H9 (cell line): ENCODE measurements around the gene COMMD9. TPM values are rescaled to one million over a fixed set of nuclear protein-coding genes. Genes with fewer than 3 reads are reported as not detected.

Source experiments
- DNase-seq: peaks from one replicate; pipeline ENCODE4 v3.0.0-alpha.2; 2017
- H2AFZ ChIP-seq: one replicate; pipeline ENCODE4 v1.6.1; 2013; ENCODE audit warnings: mild to moderate bottlenecking, low read length, control low read depth, moderate library complexity
- H2AK5ac ChIP-seq: 2 replicates; pipeline ENCODE4 v1.6.1; 2013; ENCODE audit warnings: low read length, control low read depth, mixed read lengths; ENCODE audit not compliant: insufficient read length
- H2BK120ac ChIP-seq: one replicate; pipeline ENCODE4 v1.6.1; 2013; ENCODE audit warnings: low read depth, mild to moderate bottlenecking, low read length, control low read depth, inconsistent platforms; ENCODE audit not compliant: poor library complexity, severe bottlenecking
- H2BK12ac ChIP-seq: 2 replicates; pipeline ENCODE4 v1.6.1; 2013; ENCODE audit warnings: low read length, control low read depth, mixed read lengths, low read depth; ENCODE audit not compliant: insufficient read length
- H2BK15ac ChIP-seq: 2 replicates; pipeline ENCODE4 v1.6.1; 2013; ENCODE audit warnings: low read depth, low read length, control low read depth
- H2BK20ac ChIP-seq: one replicate; pipeline ENCODE4 v1.6.1; 2013; ENCODE audit warnings: low read depth, mild to moderate bottlenecking, low read length, control low read depth, inconsistent platforms; ENCODE audit not compliant: poor library complexity, severe bottlenecking
- H2BK5ac ChIP-seq: 2 replicates; pipeline ENCODE4 v1.6.1; 2013; ENCODE audit warnings: low read length, control low read depth, mixed read lengths; ENCODE audit not compliant: insufficient read length
- H3K14ac ChIP-seq: 2 replicates; pipeline ENCODE4 v1.6.1; 2013; ENCODE audit warnings: low read length, control low read depth; ENCODE audit not compliant: insufficient read depth
- H3K18ac ChIP-seq: 2 replicates; pipeline ENCODE4 v1.6.1; 2013; ENCODE audit warnings: low read depth, mild to moderate bottlenecking, mixed read lengths, low read length, control low read depth; ENCODE audit not compliant: insufficient read length
- H3K23ac ChIP-seq: 2 replicates; pipeline ENCODE4 v1.6.1; 2013; ENCODE audit warnings: low read length, control low read depth, mixed read lengths, low read depth; ENCODE audit not compliant: insufficient read length
- H3K23me2 ChIP-seq: 2 replicates; pipeline ENCODE4 v1.6.1; 2013; ENCODE audit warnings: low read depth, mild to moderate bottlenecking, mixed read lengths, low read length, control low read depth; ENCODE audit not compliant: insufficient read length, poor library complexity, severe bottlenecking
- H3K27ac ChIP-seq: 2 replicates; pipeline ENCODE4 v1.5.1; 2013; ENCODE audit warnings: low read length, control low read depth, mixed read lengths, low read depth; ENCODE audit not compliant: insufficient read length
- H3K27me3 ChIP-seq: 2 replicates; pipeline ENCODE4 v1.6.1; 2013; ENCODE audit warnings: low read length, control low read depth, inconsistent platforms; ENCODE audit not compliant: insufficient read depth
- H3K4ac ChIP-seq: 2 replicates; pipeline ENCODE4 v1.6.1; 2013; ENCODE audit warnings: low read depth, mild to moderate bottlenecking, control low read depth, inconsistent platforms, low read length, moderate library complexity
- H3K4me1 ChIP-seq: 2 replicates; pipeline ENCODE4 v1.6.1; 2013; ENCODE audit warnings: low read length, control low read depth, inconsistent platforms; ENCODE audit not compliant: insufficient read depth
- H3K4me2 ChIP-seq: 2 replicates; pipeline ENCODE4 v1.6.1; 2013; ENCODE audit warnings: low read length, control low read depth, mixed read lengths; ENCODE audit not compliant: insufficient read length, insufficient read depth
- H3K56ac ChIP-seq: 2 replicates; pipeline ENCODE4 v1.6.1; 2013; ENCODE audit warnings: low read depth, mild to moderate bottlenecking, mixed read lengths, low read length, control low read depth; ENCODE audit not compliant: insufficient read length
- H3K79me1 ChIP-seq: 2 replicates; pipeline ENCODE4 v1.6.1; 2013; ENCODE audit warnings: low read depth, mild to moderate bottlenecking, moderate library complexity, low read length, control low read depth, inconsistent platforms; ENCODE audit not compliant: insufficient read depth, poor library complexity, severe bottlenecking
- H3K79me2 ChIP-seq: 2 replicates; pipeline ENCODE4 v1.6.1; 2013; ENCODE audit warnings: low read length, control low read depth, inconsistent platforms; ENCODE audit not compliant: insufficient read depth
- H3K9ac ChIP-seq: 2 replicates; pipeline ENCODE4 v1.6.1; 2013; ENCODE audit warnings: low read length, control low read depth, mixed read lengths; ENCODE audit not compliant: insufficient read length; ENCODE audit errors: extremely low read depth
- H3K9me3 ChIP-seq: one replicate; pipeline ENCODE4 v1.6.1; 2013; ENCODE audit warnings: low read depth, low read length, inconsistent platforms; ENCODE audit not compliant: control insufficient read depth
- H3T11ph ChIP-seq: one replicate; pipeline ENCODE4 v1.6.1; 2013; ENCODE audit warnings: mild to moderate bottlenecking, low read length, control low read depth, inconsistent platforms
- H4K20me1 ChIP-seq: one replicate; pipeline ENCODE4 v1.6.1; 2013; ENCODE audit not compliant: control insufficient read depth, insufficient read length, insufficient read depth
- H4K5ac ChIP-seq: 2 replicates; pipeline ENCODE4 v1.6.1; 2013; ENCODE audit warnings: low read depth, mild to moderate bottlenecking, mixed read lengths, low read length, control low read depth; ENCODE audit not compliant: insufficient read length
- H4K8ac ChIP-seq: replicated peaks from 2 replicates; pipeline ENCODE4 v1.6.1; 2013; ENCODE audit warnings: low read length, control low read depth, mixed read lengths, low read depth; ENCODE audit not compliant: insufficient read length
- H4K91ac ChIP-seq: 2 replicates; pipeline ENCODE4 v1.6.1; 2013; ENCODE audit warnings: low read depth, mild to moderate bottlenecking, moderate library complexity, mixed read lengths, low read length, control low read depth; ENCODE audit not compliant: insufficient read length
- H3K27ac Mint-ChIP-seq, 3 experiments: 2 replicates in 2 of 3; 3 replicates in 1 of 3; pipeline ENCODE4 v1.8.0; 2020 to 2021; ENCODE audit warnings: mixed read lengths in 3 of 3, mild to moderate bottlenecking in 1 of 3, moderate library complexity in 1 of 3
- H3K27me3 Mint-ChIP-seq: 2 replicates; pipeline ENCODE4 v1.8.0; 2021; ENCODE audit warnings: low read depth, mild to moderate bottlenecking, moderate library complexity, mixed read lengths
- H3K36me3 Mint-ChIP-seq, 3 experiments: 2 replicates in 2 of 3; 3 replicates in 1 of 3; pipeline ENCODE4 v1.8.0; 2020 to 2021; ENCODE audit warnings: low read depth in 3 of 3, mixed read lengths in 3 of 3; ENCODE audit not compliant: insufficient read depth in 1 of 3
- H3K4me1 Mint-ChIP-seq, 2 experiments: 2 replicates each; pipeline ENCODE4 v1.8.0; 2020; ENCODE audit warnings: mixed read lengths in 2 of 2
- H3K4me3 Mint-ChIP-seq, 2 experiments: 2 replicates in 1 of 2; 3 replicates in 1 of 2; pipeline ENCODE4 v1.8.0; 2020 to 2021; ENCODE audit warnings: mild to moderate bottlenecking in 2 of 2, mixed read lengths in 2 of 2, moderate library complexity in 1 of 2
- H3K9me3 Mint-ChIP-seq, 2 experiments: 2 replicates in 1 of 2; 3 replicates in 1 of 2; pipeline ENCODE4 v1.8.0; 2020; ENCODE audit warnings: mild to moderate bottlenecking in 2 of 2, mixed read lengths in 2 of 2, moderate library complexity in 1 of 2
- WGBS: extraction: QIAGEN DNeasy Blood & Tissue Kit; methylation state at CpG from one replicate; pipeline ENCODE4 v1.1.7; 2013; ENCODE audit warnings: missing lambda C conversion rate, low lambda C conversion rate, mixed read lengths; ENCODE audit not compliant: insufficient read length; ENCODE audit errors: extremely low coverage; 5-methylcytosine and 5-hydroxymethylcytosine counted together
- total RNA-seq: library from RNA; stranded (reverse); gene quantifications from 2 replicates; pipeline ENCODE4 v1.2.1, GENCODE V29; 2021
- TF ChIP-seq, protein P1 (sequence below): fragments of 200-600 bp; sonication (generic); conservative IDR thresholded peaks from 3 replicates; pipeline ENCODE4 v1.8.0; 2021; ENCODE audit warnings: antibody characterized with exemption, mild to moderate bottlenecking

COMMD9 gene
- total RNA-seq, 1 experiment from 2014 or later: 47.0 TPM

DNA sequence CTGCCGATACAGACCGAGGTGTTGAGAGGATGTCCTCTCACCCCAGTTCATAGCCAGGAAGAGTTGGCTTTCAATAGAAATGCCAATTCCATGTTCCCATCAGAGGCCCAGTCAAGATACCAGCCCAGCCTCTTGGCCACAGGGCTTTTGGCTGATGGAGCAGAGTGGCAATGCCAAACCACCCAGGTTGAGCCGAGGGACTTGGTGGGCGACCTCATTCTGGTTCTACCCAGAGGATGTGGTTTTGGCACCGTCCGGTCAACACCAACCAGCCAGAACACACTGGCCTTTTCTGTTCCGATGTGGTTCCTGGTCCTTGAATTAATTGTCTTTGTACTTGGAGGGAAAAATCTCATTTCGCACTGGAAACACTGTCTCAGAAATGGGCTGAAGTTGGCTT lies 60.5 kb downstream of the COMMD9 start:
- Histone ChIP-seq H3K23me2 (no peaks in the 10 kb centered on the region), H2BK20ac (no peak overlapping the region), H2BK120ac (no peak overlapping the region), H3K4me2 (no peak overlapping the region), H2AK5ac (no peak overlapping the region), H2BK5ac (no peak overlapping the region), H3K79me1 (no peaks in the 10 kb centered on the region), H3K14ac (no peak overlapping the region; the same call in 1 of the 2 replicates), H3K18ac (no peak overlapping the region), H4K20me1 (no peaks in the 10 kb centered on the region), H4K91ac (no peak overlapping the region), H3K4ac (no peak overlapping the region), H3K4me1 (no peaks in the 10 kb centered on the region), H3K23ac (no peak overlapping the region), H2BK12ac (no peak overlapping the region), H3K27ac (no peak overlapping the region), H2AFZ (no peak overlapping the region), H3K27me3 (no peaks in the 10 kb centered on the region), H3K79me2 (no peaks in the 10 kb centered on the region), H4K5ac (no peak overlapping the region), H2BK15ac (no peak overlapping the region), H4K8ac (no peak overlapping the region), H3K9ac (no peak overlapping the region), H3K9me3 (no peaks in the 10 kb centered on the region), H3T11ph (no peak overlapping the region), H3K56ac (no peak overlapping the region)
- H3K9me3 Mint-ChIP-seq: no peaks in the 10 kb centered on the region
- H3K27ac Mint-ChIP-seq: no peak overlapping the region
- no CpG with 5 or more reads among the region's 8 CpGs for WGBS
- TF ChIP-seq, protein P1, sequence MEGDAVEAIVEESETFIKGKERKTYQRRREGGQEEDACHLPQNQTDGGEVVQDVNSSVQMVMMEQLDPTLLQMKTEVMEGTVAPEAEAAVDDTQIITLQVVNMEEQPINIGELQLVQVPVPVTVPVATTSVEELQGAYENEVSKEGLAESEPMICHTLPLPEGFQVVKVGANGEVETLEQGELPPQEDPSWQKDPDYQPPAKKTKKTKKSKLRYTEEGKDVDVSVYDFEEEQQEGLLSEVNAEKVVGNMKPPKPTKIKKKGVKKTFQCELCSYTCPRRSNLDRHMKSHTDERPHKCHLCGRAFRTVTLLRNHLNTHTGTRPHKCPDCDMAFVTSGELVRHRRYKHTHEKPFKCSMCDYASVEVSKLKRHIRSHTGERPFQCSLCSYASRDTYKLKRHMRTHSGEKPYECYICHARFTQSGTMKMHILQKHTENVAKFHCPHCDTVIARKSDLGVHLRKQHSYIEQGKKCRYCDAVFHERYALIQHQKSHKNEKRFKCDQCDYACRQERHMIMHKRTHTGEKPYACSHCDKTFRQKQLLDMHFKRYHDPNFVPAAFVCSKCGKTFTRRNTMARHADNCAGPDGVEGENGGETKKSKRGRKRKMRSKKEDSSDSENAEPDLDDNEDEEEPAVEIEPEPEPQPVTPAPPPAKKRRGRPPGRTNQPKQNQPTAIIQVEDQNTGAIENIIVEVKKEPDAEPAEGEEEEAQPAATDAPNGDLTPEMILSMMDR: no peak
- peaks cover 0 to 5% of the 10 kb centered on the region in 2 experiments; a peak in 1 of 4 replicates for H3K4me1 Mint-ChIP-seq
- peaks cover 0 to 11% (median 7%) of the 10 kb centered on the region in 3 experiments; a peak in 5 of 7 replicates for H3K36me3 Mint-ChIP-seq
- H3K4me3 Mint-ChIP-seq: no peak overlapping the region
- no peaks in the 10 kb centered on the region for H3K27me3 Mint-ChIP-seq
- no peak for DNase-seq
